OCI-LY3 (cell line): ENCODE data around the gene LGALS3.
A peak's percentile ranks its signal among the peaks of the same experiment; 100 is the strongest.

ENCODE experiments used
- H2AFZ ChIP-seq: fragments of 200-600, 300-600 bp; shearing (Covaris generic); 2 replicates; pipeline ENCODE4 v1.6.0; 2014; ENCODE audit warnings: antibody characterized with exemption, low read depth, low read length
- H3K27ac ChIP-seq: fragments of 200-600, 300-600 bp; sonication (generic); 2 replicates; pipeline ENCODE4 v1.5.1; 2014; ENCODE audit warnings: mild to moderate bottlenecking, low read length, moderate library complexity, mixed read lengths
- H3K27me3 ChIP-seq: fragments of 200-600, 300-600 bp; sonication (generic); 2 replicates; pipeline ENCODE4 v1.6.1; 2014; ENCODE audit warnings: low read depth, low read length, mixed read lengths
- H3K36me3 ChIP-seq: fragments of 200-600, 300-600 bp; sonication (generic); replicated peaks from 2 replicates; pipeline ENCODE3; 2014; ENCODE audit warnings: low read depth, low read length, mixed read lengths
- H3K4me1 ChIP-seq: fragments of 300-600, 200-600 bp; sonication (generic); 2 replicates; pipeline ENCODE4 v1.6.1; 2014; ENCODE audit warnings: low read length, mixed read lengths
- H3K4me2 ChIP-seq: fragments of 200-600, 300-600 bp; sonication (generic); 2 replicates; pipeline ENCODE4 v1.6.1; 2014; ENCODE audit warnings: low read length, mixed read lengths
- H3K4me3 ChIP-seq: fragments of 300-600, 200-600 bp; sonication (generic); 2 replicates; pipeline ENCODE4 v1.5.1; 2014; ENCODE audit warnings: antibody characterized with exemption, mild to moderate bottlenecking, low read length, moderate library complexity
- H3K79me2 ChIP-seq: fragments of 300-600, 200-600 bp; shearing (Covaris generic); 2 replicates; pipeline ENCODE4 v1.6.1; 2014; ENCODE audit warnings: mild to moderate bottlenecking, low read length, mixed read lengths
- H3K9ac ChIP-seq: fragments of 300-600, 200-600 bp; shearing (Covaris generic); 2 replicates; pipeline ENCODE4 v1.6.0; 2014; ENCODE audit warnings: mild to moderate bottlenecking, low read length, moderate library complexity
- H3K9me3 ChIP-seq: fragments of 200-600, 300-600 bp; shearing (Covaris generic); 2 replicates; pipeline ENCODE4 v1.6.1; 2014; ENCODE audit warnings: low read length, mixed read lengths; ENCODE audit not compliant: insufficient read depth
- H4K20me1 ChIP-seq: fragments of 200-600, 300-600 bp; sonication (generic); 2 replicates; pipeline ENCODE4 v1.6.1; 2016; ENCODE audit warnings: low read length, mixed read lengths; ENCODE audit not compliant: insufficient read depth
- CTCF ChIP-seq: fragments of 200-600, 300-600 bp; sonication (generic); IDR thresholded peaks from 2 replicates; pipeline ENCODE4 v1.5.1; 2014; ENCODE audit warnings: antibody characterized with exemption, low read length, low read depth
- EZH2phosphoT487 ChIP-seq: fragments of 200-600 bp; shearing (Covaris generic); IDR thresholded peaks from 2 replicates; pipeline ENCODE4 v1.6.1; 2018; ENCODE audit warnings: antibody characterized with exemption, mixed run types, low read depth

Gene LGALS3

GRCh38 chr14:55097881-55098560 is 31.0 kb upstream of the LGALS3 start:
- peaks cover 50% of the 10 kb centered on the region for H3K4me1 ChIP-seq
- peak overlapping the region; percentile 7; the same call in 1 of the 2 replicates for H2AFZ ChIP-seq
- H3K4me2 ChIP-seq = peak overlapping the region; percentile 62

GRCh38 chr14:55098561-55098898 is 30.5 kb upstream of the LGALS3 start:
- Histone ChIP-seq H3K4me3 (peak overlapping the region; percentile 6), H3K4me1 (peaks cover 55% of the 10 kb centered on the region), H3K27ac (peak overlapping the region; percentile 84), H3K27me3 (no peaks in the 10 kb centered on the region), H3K9me3 (no peaks in the 10 kb centered on the region), H3K4me2 (peak overlapping the region; percentile 62), H4K20me1 (no peaks in the 10 kb centered on the region), H3K36me3 (no peaks in the 10 kb centered on the region), H3K79me2 (no peaks in the 10 kb centered on the region), H2AFZ (no peak overlapping the region), H3K9ac (peak overlapping the region; percentile 49; the same call in 1 of the 2 replicates)
- TF ChIP-seq CTCF = no peak
- no peak for TF ChIP-seq EZH2phosphoT487

More at GRCh38 chr14:55097881-55098560, 31.0 kb upstream of the LGALS3 start:
- Histone ChIP-seq H3K9me3 (no peaks in the 10 kb centered on the region), H3K79me2 (no peaks in the 10 kb centered on the region), H3K36me3 (no peaks in the 10 kb centered on the region), H3K27me3 (no peaks in the 10 kb centered on the region), H4K20me1 (no peaks in the 10 kb centered on the region), H3K27ac (peak overlapping the region; percentile 84), H3K9ac (peak overlapping the region; percentile 49; the same call in 1 of the 2 replicates), H3K4me3 (peak overlapping the region; percentile 41)
- TF ChIP-seq CTCF (no peak), EZH2phosphoT487 (no peak)

- Histone ChIP-seq H3K4me1 (peaks cover 63% of the 10 kb centered on the region), H4K20me1 (no peaks in the 10 kb centered on the region), H3K27ac (peak overlapping the region; percentile 35), H3K79me2 (no peaks in the 10 kb centered on the region), H3K4me2 (peak overlapping the region; percentile 20), H3K9ac (no peak overlapping the region), H2AFZ (no peak overlapping the region), H3K36me3 (no peaks in the 10 kb centered on the region), H3K9me3 (no peaks in the 10 kb centered on the region), H3K4me3 (no peak overlapping the region), H3K27me3 (no peaks in the 10 kb centered on the region)
- TF ChIP-seq EZH2phosphoT487 = no peak
- no peak for TF ChIP-seq CTCF
These were observed 29.3 kb upstream of the LGALS3 start for GRCh38 chr14:55099756-55100155.

- no peaks in the 10 kb centered on the region for H3K79me2 ChIP-seq
- H3K9me3 ChIP-seq = no peaks in the 10 kb centered on the region
- H3K27me3 ChIP-seq = no peaks in the 10 kb centered on the region
- H2AFZ ChIP-seq = no peak overlapping the region
- no peaks in the 10 kb centered on the region for H4K20me1 ChIP-seq
- no peak overlapping the region for H3K9ac ChIP-seq
- H3K4me2 ChIP-seq = peak overlapping the region; percentile 77
- H3K4me1 ChIP-seq = peaks cover 63% of the 10 kb centered on the region
- H3K36me3 ChIP-seq = no peaks in the 10 kb centered on the region
- peak overlapping the region; percentile 43 for H3K27ac ChIP-seq
- TF ChIP-seq CTCF (no peak), EZH2phosphoT487 (no peak)
- H3K4me3 ChIP-seq = no peak overlapping the region
These were observed 27.4 kb upstream of the LGALS3 start for GRCh38 chr14:55101698-55102097.
